GM12878 (cell line): ENCODE measurements around the gene NEDD8. TPM values are rescaled to one million over a fixed set of nuclear protein-coding genes. Genes with fewer than 3 reads are reported as not detected.

Experiments used
- ATAC-seq: fragments of 200-7000 bp; cut with Tn5 transposase; 3 replicates; pipeline ENCODE4 v1.9.1; 2020; ENCODE audit warnings: mild to moderate bottlenecking, moderate library complexity
- BruUV-seq: library from RNA; stranded (reverse); fragments of 400-500 nt; replicated peaks from 2 replicates; lab custom pipeline; 2021; lab: Mats Ljungman, UMichigan
- CTCF ChIA-PET: fragments of 300-600 bp; sonication (Branson Sonifier 250); formaldehyde crosslinking; extraction: SDS; loops from one replicate; lab custom pipeline; 2021; ENCODE audit warnings: inconsistent platforms; lab: Yijun Ruan, JAX
- POLR2A ChIA-PET: fragments of 350-600 bp; formaldehyde crosslinking; extraction: SDS; loops from one replicate; lab custom pipeline; 2021; ENCODE audit warnings: inconsistent platforms; lab: Charles Lee
- RAD21 ChIA-PET: fragments of 300-600 bp; sonication (Branson Sonifier 250); formaldehyde crosslinking; loops from one replicate; lab custom pipeline; 2023; ENCODE audit warnings: antibody characterized with exemption; ENCODE audit not compliant: unreplicated experiment; lab: Charles Lee
- SMC1A ChIA-PET: fragments of 300-600 bp; sonication (Branson Sonifier 250); formaldehyde crosslinking; loops from one replicate; lab custom pipeline; 2023; ENCODE audit not compliant: unreplicated experiment, uncharacterized antibody; lab: Charles Lee
- DNase-seq: peaks from one replicate; pipeline ENCODE4 v3.0.0-alpha.2; 2011; ENCODE audit warnings: low read depth, low spot score
- FAIRE-seq: peaks from 3 replicates; lab custom pipeline; 2011; peaks lifted over from hg19 to GRCh38; lab: Jason Lieb, UNC
- H2AFZ ChIP-seq: 2 replicates; pipeline ENCODE4 v1.6.0; 2011; ENCODE audit warnings: low read depth, low read length, control low read depth; ENCODE audit not compliant: control insufficient read depth
- H3K27ac ChIP-seq: 2 replicates; pipeline ENCODE4 v1.5.1; 2011; ENCODE audit warnings: control low read depth; ENCODE audit not compliant: control insufficient read depth, insufficient read depth
- H3K27me3 ChIP-seq, 2 experiments: replicated peaks in 1 of 2; 2 replicates each; pipeline versions ENCODE4 v1.6.0 to v1.6.1; 2011; ENCODE audit warnings: low read length in 1 of 2; ENCODE audit not compliant: control insufficient read depth in 2 of 2, insufficient read depth in 2 of 2
- H3K36me3 ChIP-seq, 2 experiments: 2 replicates each; pipeline ENCODE4 v1.5.1; 2011; ENCODE audit warnings: low read length in 1 of 2; ENCODE audit not compliant: control insufficient read depth in 2 of 2, insufficient read depth in 2 of 2
- H3K4me1 ChIP-seq: 2 replicates; pipeline ENCODE4 v1.6.1; 2011; ENCODE audit warnings: mild to moderate bottlenecking, low read length, moderate library complexity, mixed read lengths; ENCODE audit not compliant: control insufficient read depth, insufficient read depth
- H3K4me2 ChIP-seq: 2 replicates; pipeline ENCODE4 v1.6.0; 2011; ENCODE audit warnings: control low read depth; ENCODE audit not compliant: control insufficient read depth, insufficient read depth
- H3K4me3 ChIP-seq: fragments of 200-600 bp; sonication (generic); 2 replicates; pipeline ENCODE4 v1.5.1; 2016
- H3K79me2 ChIP-seq: 2 replicates; pipeline ENCODE4 v1.6.0; 2011; ENCODE audit warnings: low read length; ENCODE audit not compliant: control insufficient read depth, insufficient read depth
- H3K9ac ChIP-seq: 2 replicates; pipeline ENCODE4 v1.8.0; 2011; ENCODE audit warnings: low read length, control low read depth, mixed read lengths; ENCODE audit not compliant: control insufficient read depth, insufficient read depth
- H3K9me3 ChIP-seq: replicated peaks from 3 replicates; pipeline ENCODE4 v1.5.1; 2011; ENCODE audit warnings: mild to moderate bottlenecking, low read length; ENCODE audit not compliant: control insufficient read depth, insufficient read depth
- H4K20me1 ChIP-seq: 2 replicates; pipeline ENCODE4 v1.6.0; 2011; ENCODE audit not compliant: control insufficient read depth, insufficient read depth
- POLR2A ChIP-seq: IDR thresholded peaks from 2 replicates; pipeline ENCODE4 v1.6.1; 2011; ENCODE audit warnings: low read depth, mild to moderate bottlenecking, low read length
- ZNF622 ChIP-seq: fragments of 450-650 bp; IDR thresholded peaks from 2 replicates; pipeline ENCODE4 v1.6.1; 2017; ENCODE audit warnings: mild to moderate bottlenecking, inconsistent platforms
- WGBS: methylation state at CpG from one replicate; pipeline ENCODE4 v1.1.6; 2016; ENCODE audit warnings: low lambda C conversion rate; ENCODE audit not compliant: insufficient replicate concordance, insufficient coverage; ENCODE audit errors: missing lambda C conversion rate; 5-methylcytosine and 5-hydroxymethylcytosine counted together
- in situ Hi-C: fragments of 300-500 bp; cut with MboI; formaldehyde crosslinking; loops from 9 replicates; pipeline ENCODE4 v1.14.3; 2018; ENCODE audit warnings: mixed read lengths
- intact Hi-C: fragments of 100-400 bp; cut with micrococcal nuclease; formaldehyde crosslinking; loops from one replicate; pipeline ENCODE4 v1.14.2; 2022; ENCODE audit not compliant: unreplicated experiment
- polyA plus RNA-seq, 11 experiments: library from polyadenylated mRNA; depleted of rRNA in 4 of 11; unstranded in 6 of 11; stranded (reverse) in 5 of 11; fragments of >200 nt; fragmentation: Nextera tagmentation in 4 of 11; fragmentation: Illumina TruSeq in 1 of 11; extraction: Ambion mirVana in 4 of 11; extraction: Trizol in 1 of 11; gene quantifications; 1 replicate in 1 of 11; 2 replicates in 10 of 11; pipeline versions ENCODE4 v1.2.1 to v1.2.3, GENCODE V29; 2011 to 2016; ENCODE audit warnings: inconsistent platforms in 2 of 11, missing spikeins in 2 of 11, low read depth in 1 of 11
- total RNA-seq, 4 experiments: library from RNA; depleted of rRNA in 3 of 4; stranded (reverse); fragments of >200 nt in 3 of 4; fragmentation: Illumina TruSeq in 1 of 4; extraction: Trizol in 1 of 4; gene quantifications; 2 replicates each; pipeline versions ENCODE4 v1.2.1 to v1.2.3, GENCODE V29; 2013 to 2021
- TF ChIP-seq, protein P1 (sequence below): fragments of 450-650 bp; IDR thresholded peaks from 2 replicates; pipeline ENCODE4 v1.6.1; 2016; ENCODE audit warnings: mild to moderate bottlenecking, moderate library complexity, borderline replicate concordance
- TF ChIP-seq, protein P2 (sequence below): IDR thresholded peaks from 2 replicates; pipeline ENCODE4 v1.6.1; 2012; ENCODE audit warnings: low read length, inconsistent platforms
- TF ChIP-seq, protein P3 (sequence below): fragments of 450-650 bp; IDR thresholded peaks from 2 replicates; pipeline ENCODE4 v1.6.1; 2016; ENCODE audit warnings: mild to moderate bottlenecking
- TF ChIP-seq, protein P4 (sequence below): fragments of 450-650 bp; formaldehyde crosslinking; IDR thresholded peaks from 2 replicates; pipeline ENCODE4 v1.4.0; 2022; ENCODE audit warnings: mild to moderate bottlenecking, moderate library complexity
- TF ChIP-seq, protein P5 (sequence below): IDR thresholded peaks from 2 replicates; pipeline ENCODE4 v1.6.1; 2011; ENCODE audit warnings: low read depth, low read length, improper control_type of control experiment, borderline replicate concordance

NEDD8 gene
- total and polyA plus RNA-seq, 10 of the 15 experiments (the other 5 are each of a cell fraction or from before 2014, with no cell fraction given), result 164 to 991 (median 300) TPM

DNA sequence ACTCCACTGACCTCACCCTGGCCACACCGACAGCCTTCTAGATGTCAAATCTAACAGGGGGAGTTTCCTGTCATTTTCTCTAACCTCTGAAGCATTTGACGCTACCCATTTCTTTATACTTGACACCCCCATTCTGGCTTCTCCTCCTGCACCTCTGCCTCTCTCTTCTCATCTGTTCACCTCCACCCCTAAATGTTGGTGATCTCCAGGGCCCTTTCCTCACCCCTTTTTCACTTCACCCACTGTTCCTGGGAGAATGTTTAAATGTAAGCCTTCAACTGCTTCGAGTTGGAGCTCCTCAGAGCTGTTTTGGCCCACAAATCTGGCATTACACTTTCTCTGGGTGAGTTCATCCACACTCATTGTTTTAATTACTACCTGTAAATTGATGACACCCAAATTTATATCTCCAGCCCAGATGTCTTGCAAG, 39.7 kb upstream of the NEDD8 start (continued):
- TF ChIP-seq, protein P1, sequence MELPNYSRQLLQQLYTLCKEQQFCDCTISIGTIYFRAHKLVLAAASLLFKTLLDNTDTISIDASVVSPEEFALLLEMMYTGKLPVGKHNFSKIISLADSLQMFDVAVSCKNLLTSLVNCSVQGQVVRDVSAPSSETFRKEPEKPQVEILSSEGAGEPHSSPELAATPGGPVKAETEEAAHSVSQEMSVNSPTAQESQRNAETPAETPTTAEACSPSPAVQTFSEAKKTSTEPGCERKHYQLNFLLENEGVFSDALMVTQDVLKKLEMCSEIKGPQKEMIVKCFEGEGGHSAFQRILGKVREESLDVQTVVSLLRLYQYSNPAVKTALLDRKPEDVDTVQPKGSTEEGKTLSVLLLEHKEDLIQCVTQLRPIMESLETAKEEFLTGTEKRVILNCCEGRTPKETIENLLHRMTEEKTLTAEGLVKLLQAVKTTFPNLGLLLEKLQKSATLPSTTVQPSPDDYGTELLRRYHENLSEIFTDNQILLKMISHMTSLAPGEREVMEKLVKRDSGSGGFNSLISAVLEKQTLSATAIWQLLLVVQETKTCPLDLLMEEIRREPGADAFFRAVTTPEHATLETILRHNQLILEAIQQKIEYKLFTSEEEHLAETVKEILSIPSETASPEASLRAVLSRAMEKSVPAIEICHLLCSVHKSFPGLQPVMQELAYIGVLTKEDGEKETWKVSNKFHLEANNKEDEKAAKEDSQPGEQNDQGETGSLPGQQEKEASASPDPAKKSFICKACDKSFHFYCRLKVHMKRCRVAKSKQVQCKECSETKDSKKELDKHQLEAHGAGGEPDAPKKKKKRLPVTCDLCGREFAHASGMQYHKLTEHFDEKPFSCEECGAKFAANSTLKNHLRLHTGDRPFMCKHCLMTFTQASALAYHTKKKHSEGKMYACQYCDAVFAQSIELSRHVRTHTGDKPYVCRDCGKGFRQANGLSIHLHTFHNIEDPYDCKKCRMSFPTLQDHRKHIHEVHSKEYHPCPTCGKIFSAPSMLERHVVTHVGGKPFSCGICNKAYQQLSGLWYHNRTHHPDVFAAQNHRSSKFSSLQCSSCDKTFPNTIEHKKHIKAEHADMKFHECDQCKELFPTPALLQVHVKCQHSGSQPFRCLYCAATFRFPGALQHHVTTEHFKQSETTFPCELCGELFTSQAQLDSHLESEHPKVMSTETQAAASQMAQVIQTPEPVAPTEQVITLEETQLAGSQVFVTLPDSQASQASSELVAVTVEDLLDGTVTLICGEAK, result 0 out of 2 replicates have a peak, but pooled peaks have one; percentile 8
- TF ChIP-seq, all 136 proteins: peak for 7

- SMC1A ChIA-PET, result interaction anchor here (1.0 to 8.9 kb wide), 14 partner anchors 8 to 171 kb away, joined by 3 to 141 read pairs (median 5); partner anchors contain the start of genes DCAF11, DHRS1, IPO4 and NOP9
- RAD21 ChIA-PET, result interaction anchor here (0.8 to 5.6 kb wide), 12 partner anchors 9 to 125 kb away, joined by 3 to 59 read pairs (median 6); partner anchors contain the start of genes CIDEB, IPO4, IRF9 and PSME2
- WGBS, result under 1% methylated on average over 52 of the region's 61 CpGs
- Histone ChIP-seq H3K4me1 (peaks cover 25% of the 10 kb centered on the region), H2AFZ (peak within 1 kb of the TSS; percentile 91), H3K79me2 (peaks cover 14% of the 10 kb centered on the region), H4K20me1 (no peaks in the 10 kb centered on the region), H3K9me3 (no peaks in the 10 kb centered on the region), H3K4me3 (peak within 1 kb of the TSS; percentile 88), H3K27ac (peak within 1 kb of the TSS; percentile 99), H3K36me3 (peaks cover 3 to 18% of the 10 kb centered on the region in 2 experiments; a peak in 3 of 4 replicates), H3K9ac (peak within 1 kb of the TSS; percentile 99), H3K27me3 (no peaks in the 10 kb centered on the region), H3K4me2 (peak within 1 kb of the TSS; percentile 35)
- DNase-seq, result peak; percentile 80
- in situ Hi-C loops, result no loop called here
- BruUV-seq, result no TSS peak
- CTCF ChIA-PET, result interaction anchor here (0.6 to 17.1 kb wide), 19 partner anchors 9 to 160 kb away, joined by 3 to 269 read pairs (median 4); partner anchors contain the start of genes CBLN3, CHMP4A, CIDEB and DHRS1
- intact Hi-C loops, result loop anchor here (1.0 to 2.0 kb wide), 4 partner anchors 24 to 54 kb away; partner anchors contain the start of genes MDP1 and TINF2
- peak; percentile 76 for FAIRE-seq
- ATAC-seq, result peak; percentile 89
- POLR2A ChIA-PET, result interaction anchor here (0.5 to 10.9 kb wide), 17 partner anchors 9 to 160 kb away, joined by 3 to 171 read pairs (median 5); partner anchors contain the start of genes CIDEB, DHRS1, EMC9 and MDP1
- TF ChIP-seq ZNF622 (no peak), POLR2A (peak; percentile 93)
- TF ChIP-seq, protein P2, sequence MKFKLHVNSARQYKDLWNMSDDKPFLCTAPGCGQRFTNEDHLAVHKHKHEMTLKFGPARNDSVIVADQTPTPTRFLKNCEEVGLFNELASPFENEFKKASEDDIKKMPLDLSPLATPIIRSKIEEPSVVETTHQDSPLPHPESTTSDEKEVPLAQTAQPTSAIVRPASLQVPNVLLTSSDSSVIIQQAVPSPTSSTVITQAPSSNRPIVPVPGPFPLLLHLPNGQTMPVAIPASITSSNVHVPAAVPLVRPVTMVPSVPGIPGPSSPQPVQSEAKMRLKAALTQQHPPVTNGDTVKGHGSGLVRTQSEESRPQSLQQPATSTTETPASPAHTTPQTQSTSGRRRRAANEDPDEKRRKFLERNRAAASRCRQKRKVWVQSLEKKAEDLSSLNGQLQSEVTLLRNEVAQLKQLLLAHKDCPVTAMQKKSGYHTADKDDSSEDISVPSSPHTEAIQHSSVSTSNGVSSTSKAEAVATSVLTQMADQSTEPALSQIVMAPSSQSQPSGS, result no peak
- TF ChIP-seq, protein P3, sequence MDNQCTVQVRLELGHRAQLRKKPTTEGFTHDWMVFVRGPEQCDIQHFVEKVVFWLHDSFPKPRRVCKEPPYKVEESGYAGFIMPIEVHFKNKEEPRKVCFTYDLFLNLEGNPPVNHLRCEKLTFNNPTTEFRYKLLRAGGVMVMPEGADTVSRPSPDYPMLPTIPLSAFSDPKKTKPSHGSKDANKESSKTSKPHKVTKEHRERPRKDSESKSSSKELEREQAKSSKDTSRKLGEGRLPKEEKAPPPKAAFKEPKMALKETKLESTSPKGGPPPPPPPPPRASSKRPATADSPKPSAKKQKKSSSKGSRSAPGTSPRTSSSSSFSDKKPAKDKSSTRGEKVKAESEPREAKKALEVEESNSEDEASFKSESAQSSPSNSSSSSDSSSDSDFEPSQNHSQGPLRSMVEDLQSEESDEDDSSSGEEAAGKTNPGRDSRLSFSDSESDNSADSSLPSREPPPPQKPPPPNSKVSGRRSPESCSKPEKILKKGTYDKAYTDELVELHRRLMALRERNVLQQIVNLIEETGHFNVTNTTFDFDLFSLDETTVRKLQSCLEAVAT, result peak; percentile 54; the same call in 1 of the 2 replicates
- TF ChIP-seq, protein P4, sequence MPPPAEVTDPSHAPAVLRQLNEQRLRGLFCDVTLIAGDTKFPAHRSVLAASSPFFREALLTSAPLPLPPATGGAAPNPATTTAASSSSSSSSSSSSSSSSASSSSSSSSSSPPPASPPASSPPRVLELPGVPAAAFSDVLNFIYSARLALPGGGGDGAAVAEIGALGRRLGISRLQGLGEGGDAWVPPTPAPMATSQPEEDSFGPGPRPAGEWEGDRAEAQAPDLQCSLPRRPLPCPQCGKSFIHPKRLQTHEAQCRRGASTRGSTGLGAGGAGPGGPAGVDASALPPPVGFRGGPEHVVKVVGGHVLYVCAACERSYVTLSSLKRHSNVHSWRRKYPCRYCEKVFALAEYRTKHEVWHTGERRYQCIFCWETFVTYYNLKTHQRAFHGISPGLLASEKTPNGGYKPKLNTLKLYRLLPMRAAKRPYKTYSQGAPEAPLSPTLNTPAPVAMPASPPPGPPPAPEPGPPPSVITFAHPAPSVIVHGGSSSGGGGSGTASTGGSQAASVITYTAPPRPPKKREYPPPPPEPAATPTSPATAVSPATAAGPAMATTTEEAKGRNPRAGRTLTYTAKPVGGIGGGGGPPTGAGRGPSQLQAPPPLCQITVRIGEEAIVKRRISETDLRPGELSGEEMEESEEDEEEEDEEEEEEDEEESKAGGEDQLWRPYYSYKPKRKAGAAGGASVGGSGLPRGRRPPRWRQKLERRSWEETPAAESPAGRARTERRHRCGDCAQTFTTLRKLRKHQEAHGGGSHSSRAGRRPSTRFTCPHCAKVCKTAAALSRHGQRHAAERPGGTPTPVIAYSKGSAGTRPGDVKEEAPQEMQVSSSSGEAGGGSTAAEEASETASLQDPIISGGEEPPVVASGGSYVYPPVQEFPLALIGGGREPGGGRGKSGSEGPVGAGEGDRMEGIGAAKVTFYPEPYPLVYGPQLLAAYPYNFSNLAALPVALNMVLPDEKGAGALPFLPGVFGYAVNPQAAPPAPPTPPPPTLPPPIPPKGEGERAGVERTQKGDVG (CRISPR knock-in tag), result no peak
- TF ChIP-seq, protein P5, sequence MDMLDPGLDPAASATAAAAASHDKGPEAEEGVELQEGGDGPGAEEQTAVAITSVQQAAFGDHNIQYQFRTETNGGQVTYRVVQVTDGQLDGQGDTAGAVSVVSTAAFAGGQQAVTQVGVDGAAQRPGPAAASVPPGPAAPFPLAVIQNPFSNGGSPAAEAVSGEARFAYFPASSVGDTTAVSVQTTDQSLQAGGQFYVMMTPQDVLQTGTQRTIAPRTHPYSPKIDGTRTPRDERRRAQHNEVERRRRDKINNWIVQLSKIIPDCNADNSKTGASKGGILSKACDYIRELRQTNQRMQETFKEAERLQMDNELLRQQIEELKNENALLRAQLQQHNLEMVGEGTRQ, result no peak; the same call in 1 of the 2 replicates
Measured at GRCh38 chr14:24271134-24271833, 39.1 kb upstream of the NEDD8 start, which contains the start of gene RABGGTA. RABGGTA (minus strand) TSS chr14:24271597; CDS start chr14:24271115, 482 bp downstream.
